Ishikawa (cell line): ENCODE measurements around the gene MMRN1.

Experiments
- CEBPB ChIP-seq: IDR thresholded peaks from 2 replicates; pipeline ENCODE4 v1.6.1; 2012
- CREB1 ChIP-seq: IDR thresholded peaks from 2 replicates; pipeline ENCODE4 v1.6.1; 2012; ENCODE audit warnings: low read depth
- EGR1 ChIP-seq: IDR thresholded peaks from 2 replicates; pipeline ENCODE4 v1.6.1; 2012
- EP300 ChIP-seq: IDR thresholded peaks from 2 replicates; pipeline ENCODE4 v1.6.1; 2012; ENCODE audit warnings: borderline replicate concordance
- FOXM1 ChIP-seq: IDR thresholded peaks from 2 replicates; pipeline ENCODE4 v1.6.1; 2012; ENCODE audit warnings: low read depth, borderline replicate concordance
- NFIC ChIP-seq: IDR thresholded peaks from 2 replicates; pipeline ENCODE4 v1.6.1; 2012
- RAD21 ChIP-seq: IDR thresholded peaks from 2 replicates; pipeline ENCODE4 v1.6.1; 2012; ENCODE audit warnings: low read depth
- TAF1 ChIP-seq: IDR thresholded peaks from 2 replicates; pipeline ENCODE4 v1.6.1; 2012; ENCODE audit warnings: low read depth, mild to moderate bottlenecking
- TCF12 ChIP-seq: IDR thresholded peaks from 2 replicates; pipeline ENCODE4 v1.6.1; 2012; ENCODE audit warnings: low read depth
- TEAD4 ChIP-seq: IDR thresholded peaks from 2 replicates; pipeline ENCODE4 v1.6.1; 2012
- USF1 ChIP-seq: IDR thresholded peaks from 2 replicates; pipeline ENCODE4 v1.6.1; 2012
- YY1 ChIP-seq: IDR thresholded peaks from 2 replicates; pipeline ENCODE4 v1.6.1; 2012; ENCODE audit warnings: low read depth
- ZBTB7A ChIP-seq: IDR thresholded peaks from 2 replicates; pipeline ENCODE4 v1.6.1; 2012; ENCODE audit warnings: low read depth
- TF ChIP-seq, protein P1 (sequence below): IDR thresholded peaks from 2 replicates; pipeline ENCODE4 v1.6.1; 2012; ENCODE audit warnings: low read depth, mild to moderate bottlenecking
- TF ChIP-seq, protein P2 (sequence below): IDR thresholded peaks from 2 replicates; pipeline ENCODE4 v1.6.1; 2012

MMRN1 gene

GRCh38 chr4:89992744-89993143, 98.1 kb downstream of the MMRN1 start:
- TF ChIP-seq TAF1 (no peak), EGR1 (no peak), YY1 (no peak), TEAD4 (no peak), FOXM1 (no peak), USF1 (no peak), RAD21 (no peak), EP300 (no peak), TCF12 (no peak), CEBPB (no peak), NFIC (no peak), ZBTB7A (no peak), CREB1 (no peak)
- TF ChIP-seq, protein P1, sequence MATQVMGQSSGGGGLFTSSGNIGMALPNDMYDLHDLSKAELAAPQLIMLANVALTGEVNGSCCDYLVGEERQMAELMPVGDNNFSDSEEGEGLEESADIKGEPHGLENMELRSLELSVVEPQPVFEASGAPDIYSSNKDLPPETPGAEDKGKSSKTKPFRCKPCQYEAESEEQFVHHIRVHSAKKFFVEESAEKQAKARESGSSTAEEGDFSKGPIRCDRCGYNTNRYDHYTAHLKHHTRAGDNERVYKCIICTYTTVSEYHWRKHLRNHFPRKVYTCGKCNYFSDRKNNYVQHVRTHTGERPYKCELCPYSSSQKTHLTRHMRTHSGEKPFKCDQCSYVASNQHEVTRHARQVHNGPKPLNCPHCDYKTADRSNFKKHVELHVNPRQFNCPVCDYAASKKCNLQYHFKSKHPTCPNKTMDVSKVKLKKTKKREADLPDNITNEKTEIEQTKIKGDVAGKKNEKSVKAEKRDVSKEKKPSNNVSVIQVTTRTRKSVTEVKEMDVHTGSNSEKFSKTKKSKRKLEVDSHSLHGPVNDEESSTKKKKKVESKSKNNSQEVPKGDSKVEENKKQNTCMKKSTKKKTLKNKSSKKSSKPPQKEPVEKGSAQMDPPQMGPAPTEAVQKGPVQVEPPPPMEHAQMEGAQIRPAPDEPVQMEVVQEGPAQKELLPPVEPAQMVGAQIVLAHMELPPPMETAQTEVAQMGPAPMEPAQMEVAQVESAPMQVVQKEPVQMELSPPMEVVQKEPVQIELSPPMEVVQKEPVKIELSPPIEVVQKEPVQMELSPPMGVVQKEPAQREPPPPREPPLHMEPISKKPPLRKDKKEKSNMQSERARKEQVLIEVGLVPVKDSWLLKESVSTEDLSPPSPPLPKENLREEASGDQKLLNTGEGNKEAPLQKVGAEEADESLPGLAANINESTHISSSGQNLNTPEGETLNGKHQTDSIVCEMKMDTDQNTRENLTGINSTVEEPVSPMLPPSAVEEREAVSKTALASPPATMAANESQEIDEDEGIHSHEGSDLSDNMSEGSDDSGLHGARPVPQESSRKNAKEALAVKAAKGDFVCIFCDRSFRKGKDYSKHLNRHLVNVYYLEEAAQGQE = no peak
- TF ChIP-seq, protein P2, sequence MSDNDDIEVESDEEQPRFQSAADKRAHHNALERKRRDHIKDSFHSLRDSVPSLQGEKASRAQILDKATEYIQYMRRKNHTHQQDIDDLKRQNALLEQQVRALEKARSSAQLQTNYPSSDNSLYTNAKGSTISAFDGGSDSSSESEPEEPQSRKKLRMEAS = no peak

- TF ChIP-seq RAD21 (no peak), TCF12 (no peak), USF1 (no peak), YY1 (no peak), CREB1 (no peak), CEBPB (no peak), TAF1 (no peak), FOXM1 (no peak), NFIC (no peak), ZBTB7A (no peak), EP300 (no peak), EGR1 (no peak), TEAD4 (no peak)
- TF ChIP-seq, protein P2 = no peak
- TF ChIP-seq, protein P1 = no peak
Observed at GRCh38 chr4:89994176-89994873, 99.7 kb downstream of the MMRN1 start.

DNA sequence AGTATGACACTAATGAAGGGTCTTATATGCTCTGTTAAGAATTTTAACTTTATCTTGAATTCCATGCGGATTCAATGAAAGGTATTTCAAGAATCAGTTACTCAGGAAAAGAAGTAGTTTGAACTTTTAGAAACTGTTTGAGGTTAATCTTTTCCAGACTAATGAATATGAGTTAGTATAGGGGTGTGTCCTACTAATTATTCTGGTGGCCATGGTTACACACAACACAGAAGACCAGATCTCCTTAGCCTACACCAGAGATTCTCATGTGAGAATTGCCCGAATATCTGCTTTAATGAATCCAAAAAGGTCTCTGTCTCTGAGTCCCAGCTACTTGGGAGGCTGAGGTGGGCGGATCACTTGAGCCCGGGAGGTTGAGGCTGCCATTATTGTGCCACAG, 100.4 kb downstream of the MMRN1 start:
- TF ChIP-seq EP300 (no peak), EGR1 (no peak), FOXM1 (no peak), CEBPB (no peak), NFIC (no peak), CREB1 (no peak), ZBTB7A (no peak), YY1 (no peak), USF1 (no peak)
- TF ChIP-seq, protein P1 = no peak

DNA sequence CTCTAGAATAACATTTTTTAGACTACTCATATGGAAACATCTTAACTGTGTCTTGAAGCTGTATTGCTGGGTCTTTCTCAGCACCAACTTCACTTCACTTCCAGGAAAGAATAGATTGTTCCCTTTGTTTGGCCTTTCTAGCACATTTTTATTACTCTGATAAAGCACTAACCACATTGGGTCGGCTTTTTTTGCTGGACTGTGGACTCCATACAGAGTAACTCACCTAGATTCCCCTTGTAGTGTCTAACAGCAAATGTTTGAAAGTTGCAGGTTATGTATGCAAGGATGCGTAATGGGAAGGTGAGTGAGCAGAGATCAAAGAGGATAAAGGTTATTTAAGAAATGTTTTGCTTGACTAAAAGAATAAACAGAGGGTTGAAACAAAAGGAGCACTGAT, 101.2 kb downstream of the MMRN1 start:
- TF ChIP-seq EGR1 = no peak
- TF ChIP-seq NFIC = no peak
- no peak for TF ChIP-seq TEAD4
- TF ChIP-seq EP300 = no peak
